HEK293 (cell line): ENCODE data around the gene BAD.
A peak's percentile ranks its signal among the peaks of the same experiment; 100 is the strongest.

Experiments used
- BCL11A ChIP-seq: fragments of 450-650 bp; formaldehyde crosslinking; IDR thresholded peaks from 2 replicates; pipeline ENCODE4 v1.5.1; 2016; ENCODE audit warnings: low read depth, missing biosample characterization, missing genetic modification characterization
- EGR2 ChIP-seq: fragments of 450-650 bp; formaldehyde crosslinking; IDR thresholded peaks from 2 replicates; pipeline ENCODE4 v1.5.1; 2016; ENCODE audit warnings: low read depth, missing biosample characterization, missing genetic modification characterization
- FEZF1 ChIP-seq: fragments of 450-650 bp; formaldehyde crosslinking; IDR thresholded peaks from 2 replicates; pipeline ENCODE4 v1.5.1; 2016; ENCODE audit warnings: missing biosample characterization, missing genetic modification characterization
- GFI1B ChIP-seq: fragments of 450-650 bp; formaldehyde crosslinking; IDR thresholded peaks from 2 replicates; pipeline ENCODE4 v1.5.1; 2016; ENCODE audit warnings: missing biosample characterization, missing genetic modification characterization
- GLIS1 ChIP-seq: fragments of 450-650 bp; formaldehyde crosslinking; IDR thresholded peaks from 2 replicates; pipeline ENCODE4 v1.5.1; 2016; ENCODE audit warnings: missing biosample characterization, missing genetic modification characterization
- GLIS2 ChIP-seq: fragments of 450-650 bp; formaldehyde crosslinking; IDR thresholded peaks from 2 replicates; pipeline ENCODE4 v1.5.1; 2016; ENCODE audit warnings: missing biosample characterization, missing genetic modification characterization
- RBAK ChIP-seq: fragments of 450-650 bp; formaldehyde crosslinking; IDR thresholded peaks from 2 replicates; pipeline ENCODE4 v1.5.1; 2016; ENCODE audit warnings: missing biosample characterization, missing genetic modification characterization
- ZFHX2 ChIP-seq: fragments of 450-650 bp; formaldehyde crosslinking; conservative IDR thresholded peaks from 2 replicates; pipeline ENCODE4 v1.5.1; 2016; ENCODE audit warnings: missing biosample characterization, missing genetic modification characterization
- ZFP3 ChIP-seq: fragments of 450-650 bp; formaldehyde crosslinking; IDR thresholded peaks from 2 replicates; pipeline ENCODE4 v1.5.1; 2016; ENCODE audit warnings: low read depth, missing biosample characterization, missing genetic modification characterization
- ZNF133 ChIP-seq: fragments of 450-650 bp; formaldehyde crosslinking; IDR thresholded peaks from 2 replicates; pipeline ENCODE4 v1.5.1; 2016; ENCODE audit warnings: missing biosample characterization, missing genetic modification characterization
- ZNF350 ChIP-seq: fragments of 450-650 bp; formaldehyde crosslinking; IDR thresholded peaks from 2 replicates; pipeline ENCODE4 v1.5.0; 2017; ENCODE audit warnings: missing biosample characterization, mild to moderate bottlenecking, missing genetic modification characterization
- ZNF521 ChIP-seq: fragments of 450-650 bp; formaldehyde crosslinking; IDR thresholded peaks from 2 replicates; pipeline ENCODE4 v1.5.1; 2017; ENCODE audit warnings: missing biosample characterization, mild to moderate bottlenecking, missing genetic modification characterization
- ZNF529 ChIP-seq: fragments of 450-650 bp; formaldehyde crosslinking; IDR thresholded peaks from 2 replicates; pipeline ENCODE4 v1.5.1; 2017; ENCODE audit warnings: missing genetic modification characterization, missing biosample characterization; ENCODE audit not compliant: insufficient replicate concordance
- ZNF530 ChIP-seq: fragments of 450-650 bp; formaldehyde crosslinking; IDR thresholded peaks from 2 replicates; pipeline ENCODE4 v1.5.1; 2016; ENCODE audit warnings: low read depth, missing biosample characterization, missing genetic modification characterization
- ZNF776 ChIP-seq: fragments of 450-650 bp; formaldehyde crosslinking; IDR thresholded peaks from 2 replicates; pipeline ENCODE4 v1.5.0; 2017; ENCODE audit warnings: missing biosample characterization, missing genetic modification characterization, borderline replicate concordance
- ZSCAN30 ChIP-seq: fragments of 450-650 bp; IDR thresholded peaks from 2 replicates; pipeline ENCODE4 v1.5.1; 2018; ENCODE audit warnings: missing biosample characterization, mild to moderate bottlenecking, missing genetic modification characterization, moderate library complexity
- TF ChIP-seq, protein P1 (sequence below): fragments of 450-650 bp; formaldehyde crosslinking; conservative IDR thresholded peaks from 2 replicates; pipeline ENCODE4 v1.5.1; 2016; ENCODE audit warnings: low read depth, missing biosample characterization, missing genetic modification characterization
- TF ChIP-seq, protein P2 (sequence below): fragments of 450-650 bp; formaldehyde crosslinking; IDR thresholded peaks from 2 replicates; pipeline ENCODE4 v1.5.1; 2016; ENCODE audit warnings: missing biosample characterization, missing genetic modification characterization
- TF ChIP-seq, protein P3 (sequence below): fragments of 450-650 bp; formaldehyde crosslinking; IDR thresholded peaks from 2 replicates; pipeline ENCODE4 v1.5.1; 2017; ENCODE audit warnings: missing biosample characterization, missing genetic modification characterization
- TF ChIP-seq, protein P4 (sequence below): fragments of 450-650 bp; formaldehyde crosslinking; IDR thresholded peaks from 2 replicates; pipeline ENCODE4 v1.5.1; 2016; ENCODE audit warnings: missing biosample characterization, missing genetic modification characterization
- TF ChIP-seq, protein P5 (sequence below): IDR thresholded peaks from 2 replicates; pipeline ENCODE4 v1.6.1; 2011; ENCODE audit warnings: mild to moderate bottlenecking, low read depth, low read length, borderline replicate concordance
- TF ChIP-seq, protein P6 (sequence below): fragments of 450-650 bp; formaldehyde crosslinking; IDR thresholded peaks from 2 replicates; pipeline ENCODE4 v1.5.1; 2017; ENCODE audit warnings: missing biosample characterization, mild to moderate bottlenecking, missing genetic modification characterization, moderate library complexity
- TF ChIP-seq, protein P7 (sequence below): fragments of 450-650 bp; formaldehyde crosslinking; IDR thresholded peaks from 2 replicates; pipeline ENCODE4 v1.5.1; 2016; ENCODE audit warnings: missing biosample characterization, missing genetic modification characterization

The BAD gene

DNA sequence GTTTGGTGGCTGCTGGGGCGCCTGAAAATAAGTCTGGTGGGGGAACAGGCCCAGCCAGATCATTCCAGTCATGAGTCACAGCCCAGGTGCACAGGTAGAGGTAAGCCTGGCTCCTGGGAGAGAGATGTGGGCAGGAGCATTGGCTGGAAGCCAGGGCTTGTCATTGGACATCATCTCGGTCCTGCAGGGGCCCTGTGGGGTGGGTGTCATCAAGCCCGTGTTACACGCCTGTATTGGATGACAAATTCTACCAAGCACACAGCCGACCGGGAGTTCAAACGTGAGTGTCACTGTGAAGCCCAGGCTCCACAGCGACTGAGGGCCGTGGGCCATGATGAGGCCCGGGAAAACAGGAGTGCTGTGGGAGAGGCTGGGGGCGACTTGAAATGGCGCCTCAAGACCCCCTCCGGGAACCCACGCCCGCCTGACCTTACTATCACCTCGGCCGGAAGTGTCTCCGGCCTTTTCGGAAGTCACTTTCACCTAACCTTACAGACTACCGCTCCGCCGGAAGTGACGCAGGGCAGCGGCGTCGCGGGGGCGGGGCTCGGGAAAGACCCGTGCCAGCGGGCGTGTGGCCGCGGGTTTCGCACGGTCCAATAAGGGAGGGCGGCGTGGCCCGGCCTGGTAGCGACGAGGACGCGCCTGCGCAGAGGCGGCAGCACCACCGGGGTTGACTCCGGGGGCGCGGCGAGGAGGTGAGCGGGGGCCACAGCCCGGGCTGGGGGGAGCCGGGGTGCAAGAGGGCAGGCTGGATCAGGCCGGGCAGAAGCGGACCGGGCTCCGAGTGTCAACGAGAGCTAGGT, 43.8 kb downstream of the BAD start, which contains the start of gene FKBP2 (continued):
- TF ChIP-seq ZNF350 (tag by site-specific recombination) = no peak
- TF ChIP-seq ZNF529 (tag by site-specific recombination) = no peak
- no peak for TF ChIP-seq ZNF776 (tag by site-specific recombination)
- TF ChIP-seq BCL11A (tag by site-specific recombination) = 0 out of 2 replicates have a peak, but pooled peaks have one; percentile 12
- TF ChIP-seq ZNF521 (tag by site-specific recombination) = no peak
- TF ChIP-seq EGR2 (tag by site-specific recombination) = no peak; the same call in 1 of the 2 replicates
- TF ChIP-seq ZSCAN30 (tag by site-specific recombination) = no peak
- no peak for TF ChIP-seq ZNF133 (tag by site-specific recombination)
- TF ChIP-seq ZFP3 = no peak
- TF ChIP-seq GFI1B (tag by site-specific recombination) = no peak
- TF ChIP-seq, protein P1, sequence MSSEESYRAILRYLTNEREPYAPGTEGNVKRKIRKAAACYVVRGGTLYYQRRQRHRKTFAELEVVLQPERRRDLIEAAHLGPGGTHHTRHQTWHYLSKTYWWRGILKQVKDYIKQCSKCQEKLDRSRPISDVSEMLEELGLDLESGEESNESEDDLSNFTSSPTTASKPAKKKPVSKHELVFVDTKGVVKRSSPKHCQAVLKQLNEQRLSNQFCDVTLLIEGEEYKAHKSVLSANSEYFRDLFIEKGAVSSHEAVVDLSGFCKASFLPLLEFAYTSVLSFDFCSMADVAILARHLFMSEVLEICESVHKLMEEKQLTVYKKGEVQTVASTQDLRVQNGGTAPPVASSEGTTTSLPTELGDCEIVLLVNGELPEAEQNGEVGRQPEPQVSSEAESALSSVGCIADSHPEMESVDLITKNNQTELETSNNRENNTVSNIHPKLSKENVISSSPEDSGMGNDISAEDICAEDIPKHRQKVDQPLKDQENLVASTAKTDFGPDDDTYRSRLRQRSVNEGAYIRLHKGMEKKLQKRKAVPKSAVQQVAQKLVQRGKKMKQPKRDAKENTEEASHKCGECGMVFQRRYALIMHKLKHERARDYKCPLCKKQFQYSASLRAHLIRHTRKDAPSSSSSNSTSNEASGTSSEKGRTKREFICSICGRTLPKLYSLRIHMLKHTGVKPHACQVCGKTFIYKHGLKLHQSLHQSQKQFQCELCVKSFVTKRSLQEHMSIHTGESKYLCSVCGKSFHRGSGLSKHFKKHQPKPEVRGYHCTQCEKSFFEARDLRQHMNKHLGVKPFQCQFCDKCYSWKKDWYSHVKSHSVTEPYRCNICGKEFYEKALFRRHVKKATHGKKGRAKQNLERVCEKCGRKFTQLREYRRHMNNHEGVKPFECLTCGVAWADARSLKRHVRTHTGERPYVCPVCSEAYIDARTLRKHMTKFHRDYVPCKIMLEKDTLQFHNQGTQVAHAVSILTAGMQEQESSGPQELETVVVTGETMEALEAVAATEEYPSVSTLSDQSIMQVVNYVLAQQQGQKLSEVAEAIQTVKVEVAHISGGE (tag by site-specific recombination) = peak; percentile 86
- TF ChIP-seq, protein P2, sequence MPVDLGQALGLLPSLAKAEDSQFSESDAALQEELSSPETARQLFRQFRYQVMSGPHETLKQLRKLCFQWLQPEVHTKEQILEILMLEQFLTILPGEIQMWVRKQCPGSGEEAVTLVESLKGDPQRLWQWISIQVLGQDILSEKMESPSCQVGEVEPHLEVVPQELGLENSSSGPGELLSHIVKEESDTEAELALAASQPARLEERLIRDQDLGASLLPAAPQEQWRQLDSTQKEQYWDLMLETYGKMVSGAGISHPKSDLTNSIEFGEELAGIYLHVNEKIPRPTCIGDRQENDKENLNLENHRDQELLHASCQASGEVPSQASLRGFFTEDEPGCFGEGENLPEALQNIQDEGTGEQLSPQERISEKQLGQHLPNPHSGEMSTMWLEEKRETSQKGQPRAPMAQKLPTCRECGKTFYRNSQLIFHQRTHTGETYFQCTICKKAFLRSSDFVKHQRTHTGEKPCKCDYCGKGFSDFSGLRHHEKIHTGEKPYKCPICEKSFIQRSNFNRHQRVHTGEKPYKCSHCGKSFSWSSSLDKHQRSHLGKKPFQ (tag by site-specific recombination) = no peak
- TF ChIP-seq GLIS1 = no peak
- TF ChIP-seq, protein P3, sequence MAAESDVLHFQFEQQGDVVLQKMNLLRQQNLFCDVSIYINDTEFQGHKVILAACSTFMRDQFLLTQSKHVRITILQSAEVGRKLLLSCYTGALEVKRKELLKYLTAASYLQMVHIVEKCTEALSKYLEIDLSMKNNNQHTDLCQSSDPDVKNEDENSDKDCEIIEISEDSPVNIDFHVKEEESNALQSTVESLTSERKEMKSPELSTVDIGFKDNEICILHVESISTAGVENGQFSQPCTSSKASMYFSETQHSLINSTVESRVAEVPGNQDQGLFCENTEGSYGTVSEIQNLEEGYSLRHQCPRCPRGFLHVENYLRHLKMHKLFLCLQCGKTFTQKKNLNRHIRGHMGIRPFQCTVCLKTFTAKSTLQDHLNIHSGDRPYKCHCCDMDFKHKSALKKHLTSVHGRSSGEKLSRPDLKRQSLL = no peak
- TF ChIP-seq ZNF530 = no peak
- peak; percentile 27 for TF ChIP-seq ZFHX2 (tag by site-specific recombination)
- TF ChIP-seq, protein P4, sequence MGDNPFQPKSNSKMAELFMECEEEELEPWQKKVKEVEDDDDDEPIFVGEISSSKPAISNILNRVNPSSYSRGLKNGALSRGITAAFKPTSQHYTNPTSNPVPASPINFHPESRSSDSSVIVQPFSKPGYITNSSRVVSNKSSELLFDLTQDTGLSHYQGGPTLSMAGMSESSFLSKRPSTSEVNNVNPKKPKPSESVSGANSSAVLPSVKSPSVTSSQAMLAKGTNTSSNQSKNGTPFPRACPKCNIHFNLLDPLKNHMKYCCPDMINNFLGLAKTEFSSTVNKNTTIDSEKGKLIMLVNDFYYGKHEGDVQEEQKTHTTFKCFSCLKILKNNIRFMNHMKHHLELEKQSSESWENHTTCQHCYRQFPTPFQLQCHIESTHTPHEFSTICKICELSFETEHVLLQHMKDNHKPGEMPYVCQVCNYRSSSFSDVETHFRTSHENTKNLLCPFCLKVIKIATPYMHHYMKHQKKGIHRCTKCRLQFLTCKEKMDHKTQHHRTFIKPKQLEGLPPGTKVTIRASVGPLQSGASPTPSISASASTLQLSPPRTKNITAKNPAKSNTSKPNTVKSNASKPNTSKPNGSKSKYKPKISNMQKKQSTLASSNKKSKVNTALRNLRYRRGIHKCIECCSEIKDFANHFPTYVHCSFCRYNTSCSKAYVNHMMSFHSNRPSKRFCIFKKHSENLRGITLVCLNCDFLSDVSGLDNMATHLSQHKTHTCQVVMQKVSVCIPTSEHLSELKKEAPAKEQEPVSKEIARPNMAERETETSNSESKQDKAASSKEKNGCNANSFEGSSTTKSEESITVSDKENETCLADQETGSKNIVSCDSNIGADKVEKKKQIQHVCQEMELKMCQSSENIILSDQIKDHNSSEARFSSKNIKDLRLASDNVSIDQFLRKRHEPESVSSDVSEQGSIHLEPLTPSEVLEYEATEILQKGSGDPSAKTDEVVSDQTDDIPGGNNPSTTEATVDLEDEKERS (tag by site-specific recombination) = no peak
- TF ChIP-seq, protein P5, sequence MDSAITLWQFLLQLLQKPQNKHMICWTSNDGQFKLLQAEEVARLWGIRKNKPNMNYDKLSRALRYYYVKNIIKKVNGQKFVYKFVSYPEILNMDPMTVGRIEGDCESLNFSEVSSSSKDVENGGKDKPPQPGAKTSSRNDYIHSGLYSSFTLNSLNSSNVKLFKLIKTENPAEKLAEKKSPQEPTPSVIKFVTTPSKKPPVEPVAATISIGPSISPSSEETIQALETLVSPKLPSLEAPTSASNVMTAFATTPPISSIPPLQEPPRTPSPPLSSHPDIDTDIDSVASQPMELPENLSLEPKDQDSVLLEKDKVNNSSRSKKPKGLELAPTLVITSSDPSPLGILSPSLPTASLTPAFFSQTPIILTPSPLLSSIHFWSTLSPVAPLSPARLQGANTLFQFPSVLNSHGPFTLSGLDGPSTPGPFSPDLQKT = no peak; the same call in 1 of the 2 replicates
- TF ChIP-seq, protein P6, sequence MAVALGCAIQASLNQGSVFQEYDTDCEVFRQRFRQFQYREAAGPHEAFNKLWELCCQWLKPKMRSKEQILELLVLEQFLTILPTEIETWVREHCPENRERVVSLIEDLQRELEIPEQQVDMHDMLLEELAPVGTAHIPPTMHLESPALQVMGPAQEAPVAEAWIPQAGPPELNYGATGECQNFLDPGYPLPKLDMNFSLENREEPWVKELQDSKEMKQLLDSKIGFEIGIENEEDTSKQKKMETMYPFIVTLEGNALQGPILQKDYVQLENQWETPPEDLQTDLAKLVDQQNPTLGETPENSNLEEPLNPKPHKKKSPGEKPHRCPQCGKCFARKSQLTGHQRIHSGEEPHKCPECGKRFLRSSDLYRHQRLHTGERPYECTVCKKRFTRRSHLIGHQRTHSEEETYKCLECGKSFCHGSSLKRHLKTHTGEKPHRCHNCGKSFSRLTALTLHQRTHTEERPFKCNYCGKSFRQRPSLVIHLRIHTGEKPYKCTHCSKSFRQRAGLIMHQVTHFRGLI (tag by site-specific recombination) = no peak
- TF ChIP-seq GLIS2 = peak; percentile 73
- TF ChIP-seq FEZF1 = peak; percentile 40; the same call in 1 of the 2 replicates
- TF ChIP-seq, protein P7, sequence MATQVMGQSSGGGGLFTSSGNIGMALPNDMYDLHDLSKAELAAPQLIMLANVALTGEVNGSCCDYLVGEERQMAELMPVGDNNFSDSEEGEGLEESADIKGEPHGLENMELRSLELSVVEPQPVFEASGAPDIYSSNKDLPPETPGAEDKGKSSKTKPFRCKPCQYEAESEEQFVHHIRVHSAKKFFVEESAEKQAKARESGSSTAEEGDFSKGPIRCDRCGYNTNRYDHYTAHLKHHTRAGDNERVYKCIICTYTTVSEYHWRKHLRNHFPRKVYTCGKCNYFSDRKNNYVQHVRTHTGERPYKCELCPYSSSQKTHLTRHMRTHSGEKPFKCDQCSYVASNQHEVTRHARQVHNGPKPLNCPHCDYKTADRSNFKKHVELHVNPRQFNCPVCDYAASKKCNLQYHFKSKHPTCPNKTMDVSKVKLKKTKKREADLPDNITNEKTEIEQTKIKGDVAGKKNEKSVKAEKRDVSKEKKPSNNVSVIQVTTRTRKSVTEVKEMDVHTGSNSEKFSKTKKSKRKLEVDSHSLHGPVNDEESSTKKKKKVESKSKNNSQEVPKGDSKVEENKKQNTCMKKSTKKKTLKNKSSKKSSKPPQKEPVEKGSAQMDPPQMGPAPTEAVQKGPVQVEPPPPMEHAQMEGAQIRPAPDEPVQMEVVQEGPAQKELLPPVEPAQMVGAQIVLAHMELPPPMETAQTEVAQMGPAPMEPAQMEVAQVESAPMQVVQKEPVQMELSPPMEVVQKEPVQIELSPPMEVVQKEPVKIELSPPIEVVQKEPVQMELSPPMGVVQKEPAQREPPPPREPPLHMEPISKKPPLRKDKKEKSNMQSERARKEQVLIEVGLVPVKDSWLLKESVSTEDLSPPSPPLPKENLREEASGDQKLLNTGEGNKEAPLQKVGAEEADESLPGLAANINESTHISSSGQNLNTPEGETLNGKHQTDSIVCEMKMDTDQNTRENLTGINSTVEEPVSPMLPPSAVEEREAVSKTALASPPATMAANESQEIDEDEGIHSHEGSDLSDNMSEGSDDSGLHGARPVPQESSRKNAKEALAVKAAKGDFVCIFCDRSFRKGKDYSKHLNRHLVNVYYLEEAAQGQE (tag by site-specific recombination) = peak; percentile 65
- TF ChIP-seq RBAK (tag by site-specific recombination) = no peak
